Measurements from ENCODE around the gene GOLGA8M. TPM values are rescaled to one million over a fixed set of nuclear protein-coding genes. Genes with fewer than 3 reads are reported as not detected.
"Not testable (repeated sequence)": the region's sequence is repeated elsewhere in the genome, so short reads cannot be mapped to it uniquely, and the experiment has no call there.

GOLGA8M gene
- total RNA-seq, 1 donor from 2014 or later = 0.89 TPM

DNA sequence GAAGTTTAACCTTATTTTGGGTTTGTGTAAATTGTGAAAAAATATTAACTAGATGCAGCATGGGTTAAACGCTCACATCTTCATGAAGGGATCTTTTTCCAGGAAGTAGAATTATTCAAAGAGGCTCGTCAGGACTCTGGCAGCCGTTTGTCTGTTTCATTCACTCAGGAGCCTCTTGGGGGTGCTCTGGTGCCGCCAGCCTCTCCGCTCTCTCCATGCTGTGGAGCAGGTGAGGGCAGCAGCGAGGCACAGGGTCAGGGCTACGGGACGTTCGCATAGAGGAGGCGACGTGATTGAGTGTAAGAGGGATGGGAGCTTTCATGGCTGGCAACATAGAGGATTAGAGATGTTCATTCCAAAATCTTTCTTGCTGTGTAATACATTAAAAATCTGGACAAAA is 48.5 kb downstream of the GOLGA8M start:
- not testable (repeated sequence) for DNase-seq (ENCODE audit: low read depth)

DNA sequence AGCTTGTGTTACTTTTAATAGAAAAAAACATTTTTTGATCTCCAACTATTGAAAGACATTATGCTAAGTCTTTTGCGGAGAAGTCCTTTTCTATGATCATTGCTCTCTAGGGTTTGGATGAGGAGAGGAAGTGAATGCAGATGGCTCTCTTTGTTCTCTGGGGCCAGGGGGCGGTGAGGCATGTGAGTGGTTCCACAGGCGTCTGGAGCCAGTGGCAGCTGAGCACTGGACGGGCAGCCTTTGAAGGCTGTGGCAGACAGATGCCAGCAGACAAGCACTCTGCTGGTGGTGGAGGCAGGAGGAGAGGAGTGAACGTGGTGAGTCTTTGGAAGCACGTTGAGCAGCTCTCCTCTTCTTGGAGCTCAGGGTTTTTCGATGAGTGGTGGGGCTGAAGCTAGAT is 51.5 kb downstream of the GOLGA8M start:
- not testable (repeated sequence) for DNase-seq (ENCODE audit: low read depth)

DNA sequence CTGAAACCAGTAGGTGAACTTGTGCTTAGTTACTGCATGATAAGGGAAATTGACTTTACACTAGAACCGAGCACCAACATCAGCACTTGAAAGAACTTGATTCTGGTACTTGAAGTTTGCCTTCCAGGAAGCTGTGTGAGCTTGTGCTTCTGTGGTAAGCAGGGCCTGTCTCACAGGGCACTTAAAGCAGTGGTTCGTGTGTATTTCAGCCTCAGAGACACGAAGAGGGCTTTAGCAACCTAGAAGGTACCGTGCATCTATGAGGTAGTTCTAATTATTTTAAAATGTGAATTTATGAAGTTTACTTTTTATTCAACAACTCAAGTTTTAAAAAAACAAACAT is 56.2 kb downstream of the GOLGA8M start:
- DNase-seq (ENCODE audit: low read depth) = not testable (repeated sequence)

DNA sequence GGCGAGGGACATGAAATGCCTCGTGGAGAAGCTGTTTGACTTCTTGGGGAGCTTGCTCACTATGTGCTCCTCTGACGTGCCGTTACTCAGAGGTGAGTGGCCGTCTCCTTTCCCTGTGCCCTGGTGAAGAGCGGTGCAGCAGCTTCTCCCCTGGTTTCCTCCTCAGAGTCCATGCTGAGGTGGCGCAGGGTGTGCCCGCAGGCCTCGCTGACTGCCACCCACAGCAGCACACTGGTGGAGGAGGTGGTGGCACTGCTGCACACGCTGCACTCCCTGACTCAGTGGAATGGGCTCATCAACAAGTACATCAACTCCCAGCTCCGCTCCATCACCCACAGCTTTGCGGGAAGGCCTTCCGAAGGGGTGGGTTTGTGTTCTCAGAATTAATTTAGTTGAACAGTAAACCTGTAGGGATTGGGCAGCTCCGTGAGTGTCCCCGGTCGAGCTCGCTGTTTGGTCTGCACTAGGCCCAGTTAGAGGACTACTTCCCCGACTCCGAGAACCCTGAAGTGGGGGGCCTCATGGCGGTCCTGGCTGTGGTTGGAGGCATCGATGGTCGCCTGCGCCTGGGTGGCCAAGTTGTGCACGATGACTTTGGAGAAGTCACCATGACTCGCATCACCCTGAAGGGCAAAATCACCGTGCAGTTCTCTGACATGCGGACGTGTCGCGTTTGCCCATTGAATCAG is 56.7 kb downstream of the GOLGA8M start:
- not testable (repeated sequence) for DNase-seq (ENCODE audit: low read depth)

DNA sequence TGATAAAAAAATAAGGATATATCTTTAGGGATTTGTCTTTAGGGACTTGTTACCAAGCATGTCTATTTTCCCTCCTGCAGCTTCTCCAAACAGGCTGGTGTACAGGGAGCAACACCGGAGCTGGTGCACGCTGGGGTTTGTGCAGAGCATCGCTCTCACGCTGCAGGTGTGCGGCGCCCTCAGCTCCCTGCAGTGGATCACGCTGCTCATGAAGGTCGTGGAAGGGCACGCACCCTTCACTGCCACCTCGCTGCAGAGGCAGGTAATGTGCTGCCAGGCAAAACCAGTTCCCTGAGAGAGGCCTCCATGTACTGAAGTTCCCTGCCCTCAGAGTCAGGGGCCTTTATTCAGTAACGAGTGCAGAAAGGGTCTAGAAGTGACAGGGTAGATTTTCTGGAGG is 58.0 kb downstream of the GOLGA8M start:
- not testable (repeated sequence) for DNase-seq (ENCODE audit: low read depth)

DNA sequence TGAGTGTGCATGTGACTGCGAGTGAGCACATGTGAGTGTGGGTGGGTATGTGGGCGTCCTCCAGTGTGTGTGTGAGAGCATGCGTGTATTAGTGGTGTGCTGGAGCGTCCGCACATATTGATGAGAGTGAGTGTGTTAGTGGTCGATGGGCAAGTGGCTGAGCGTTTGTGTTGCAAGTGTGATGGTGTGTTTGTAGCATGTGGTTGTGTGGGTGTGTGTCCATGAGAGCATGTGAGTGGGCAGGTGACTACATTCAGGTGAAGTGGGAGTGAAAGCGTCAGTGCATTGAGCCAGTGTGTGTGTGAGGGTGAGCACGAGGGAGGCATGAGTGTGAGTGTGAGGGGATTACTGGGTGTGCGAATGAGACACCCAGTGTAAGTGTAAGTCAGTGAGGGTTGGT is 59.7 kb downstream of the GOLGA8M start:
- DNase-seq (ENCODE audit: low read depth) = not testable (repeated sequence)

Other genes with a start within 250 kb of the GOLGA8M start
- 0.05 TPM in 1 of 2 replicates, not detected in the other for gene GOLGA8G, start 179.4 kb downstream of the GOLGA8M start, total RNA-seq
- not detected in 2 replicates for gene GOLGA6L25, start 158.9 kb downstream of the GOLGA8M start, total RNA-seq
- not detected in 2 replicates for gene GOLGA6L7, start 136.2 kb upstream of the GOLGA8M start, total RNA-seq
- 8.5 and 11.7 TPM in 2 replicates for gene APBA2, start 173.6 kb upstream of the GOLGA8M start, total RNA-seq

Measured in renal cortical epithelial cell (primary cell).